ENCODE data around the gene ZP4. TPM values are rescaled to one million over a fixed set of nuclear protein-coding genes. Genes with fewer than 3 reads are reported as not detected.

ZP4 gene
- total RNA-seq, 1 experiment from 2014 or later, result not detected

GRCh38 chr1:237910834-237911233 lies 20.1 kb upstream of the ZP4 start:
- no peak overlapping the region for H3K23ac ChIP-seq (ENCODE audit: insufficient read length, low read depth, low read length)
- no peak overlapping the region for H2BK120ac ChIP-seq (ENCODE audit: low read depth, low read length, poor library complexity, severe bottlenecking)
- H2BK5ac ChIP-seq (ENCODE audit: insufficient read length, low read length), result no peak overlapping the region
- no peaks in the 10 kb centered on the region for H3K79me1 ChIP-seq (ENCODE audit: insufficient read depth, low read depth, low read length, poor library complexity, severe bottlenecking)
- H4K20me1 ChIP-seq (ENCODE audit: control insufficient read depth, insufficient read depth, insufficient read length), result no peaks in the 10 kb centered on the region
- H3K23me2 ChIP-seq (ENCODE audit: insufficient read length, low read depth, low read length, poor library complexity, severe bottlenecking), result no peaks in the 10 kb centered on the region
- H3K18ac ChIP-seq (ENCODE audit: insufficient read length, low read depth, low read length), result no peak overlapping the region
- no peak overlapping the region for H3K4me3 Mint-ChIP-seq
- no peaks in the 10 kb centered on the region for H3K4me1 Mint-ChIP-seq
- no peaks in the 10 kb centered on the region for H3K4me1 ChIP-seq (ENCODE audit: insufficient read depth, low read length)
- H3K27ac ChIP-seq (ENCODE audit: insufficient read length, low read depth, low read length), result no peak overlapping the region
- no peaks in the 10 kb centered on the region for H3K79me2 ChIP-seq (ENCODE audit: insufficient read depth, low read length)
- H3K4me2 ChIP-seq (ENCODE audit: insufficient read depth, insufficient read length, low read length), result no peak overlapping the region
- peaks cover 2 to 9% (median 6%) of the 10 kb centered on the region in 3 experiments for H3K36me3 Mint-ChIP-seq (ENCODE audit: insufficient read depth in 1 of 3, low read depth in 3 of 3)
- no peak overlapping the region for H3K9ac ChIP-seq (ENCODE audit: extremely low read depth, insufficient read length, low read length)
- H3K9me3 ChIP-seq (ENCODE audit: control insufficient read depth, low read depth, low read length), result peaks cover 16% of the 10 kb centered on the region
- no peak overlapping the region for H2BK20ac ChIP-seq (ENCODE audit: low read depth, low read length, poor library complexity, severe bottlenecking)
- H3T11ph ChIP-seq (ENCODE audit: low read length), result no peak overlapping the region
- H2AK5ac ChIP-seq (ENCODE audit: insufficient read length, low read length), result no peak overlapping the region
- no peak overlapping the region for H4K8ac ChIP-seq (replicated peaks; ENCODE audit: insufficient read length, low read depth, low read length)
- H4K5ac ChIP-seq (ENCODE audit: insufficient read length, low read depth, low read length), result no peak overlapping the region
- H3K27me3 ChIP-seq (ENCODE audit: insufficient read depth, low read length), result no peaks in the 10 kb centered on the region
- H4K91ac ChIP-seq (ENCODE audit: insufficient read length, low read depth, low read length), result no peak overlapping the region
- no CpG with 5 or more reads among the region's 2 CpGs for WGBS (ENCODE audit: extremely low coverage, insufficient read length, low lambda C conversion rate)
- no peak overlapping the region for H2BK15ac ChIP-seq (ENCODE audit: low read depth, low read length)
- no peak overlapping the region for H3K56ac ChIP-seq (ENCODE audit: insufficient read length, low read depth, low read length)
- H3K27me3 Mint-ChIP-seq (ENCODE audit: low read depth), result no peaks in the 10 kb centered on the region
- H3K27ac Mint-ChIP-seq, result no peak overlapping the region; a peak in 1 of 7 replicates
- H3K4ac ChIP-seq (ENCODE audit: low read depth, low read length), result no peak overlapping the region
- H2BK12ac ChIP-seq (ENCODE audit: insufficient read length, low read depth, low read length), result no peak overlapping the region
- no peak overlapping the region for H3K14ac ChIP-seq (ENCODE audit: insufficient read depth, low read length)
- TF ChIP-seq CTCF (conservative IDR thresholded peaks at IDR 0.05), result no peak
- peaks cover 16 to 29% of the 10 kb centered on the region in 2 experiments for H3K9me3 Mint-ChIP-seq
- no peak overlapping the region for H2AFZ ChIP-seq (ENCODE audit: low read length)
- no peak for DNase-seq

All from H9 (cell line).